K562 (cell line): ENCODE measurements around the gene TTC28.

Source experiments
- ATF3 ChIP-seq, 2 experiments: fragments of 450-650 bp in 1 of 2; sonication (generic) in 1 of 2; formaldehyde crosslinking in 1 of 2; IDR thresholded peaks in 1 of 2; conservative IDR thresholded peaks in 1 of 2; 2 replicates each; pipeline versions ENCODE4 v1.6.1 to v1.8.1; 2016 to 2023; ENCODE audit warnings: mild to moderate bottlenecking in 2 of 2, moderate library complexity in 2 of 2, inconsistent platforms in 1 of 2, missing genetic modification reagents in 1 of 2
- DPF2 ChIP-seq: fragments of 450-650 bp; IDR thresholded peaks from 2 replicates; pipeline ENCODE4 v1.6.1; 2016
- E2F4 ChIP-seq: sonication (generic); formaldehyde crosslinking; IDR thresholded peaks from 2 replicates; pipeline ENCODE4 v1.8.0; 2022; ENCODE audit warnings: mild to moderate bottlenecking, low read depth, missing genetic modification reagents
- EHMT2 ChIP-seq: fragments of 450-650 bp; IDR thresholded peaks from 2 replicates; pipeline ENCODE4 v1.6.1; 2018; ENCODE audit warnings: antibody characterized with exemption
- MTA1 ChIP-seq: fragments of 450-650 bp; IDR thresholded peaks from 2 replicates; pipeline ENCODE4 v1.6.1; 2017; ENCODE audit warnings: borderline replicate concordance
- PKNOX1 ChIP-seq: fragments of 450-650 bp; IDR thresholded peaks from 2 replicates; pipeline ENCODE4 v1.6.1; 2016
- RAD21 ChIP-seq, 2 experiments: fragments of 250-450 bp in 1 of 2; fragments of 450-650 bp in 1 of 2; sonication (Bioruptor Pico) in 1 of 2; formaldehyde crosslinking in 1 of 2; IDR thresholded peaks in 1 of 2; conservative IDR thresholded peaks in 1 of 2; 2 replicates each; pipeline versions ENCODE4 v1.4.0 to v1.8.0; 2020 to 2022; ENCODE audit warnings: mild to moderate bottlenecking in 2 of 2, moderate library complexity in 1 of 2
- TEAD4 ChIP-seq, 2 experiments: sonication (generic) in 1 of 2; formaldehyde crosslinking in 1 of 2; IDR thresholded peaks; 2 replicates each; pipeline versions ENCODE4 v1.6.1 to v1.8.0; 2012 to 2022; ENCODE audit warnings: borderline replicate concordance in 1 of 2, inconsistent platforms in 1 of 2, low read length in 1 of 2, mild to moderate bottlenecking in 1 of 2, missing genetic modification reagents in 1 of 2

GRCh38 chr22:28728621-28729313, 49.1 kb upstream of the TTC28 start:
- no peak for TF ChIP-seq MTA1
- TF ChIP-seq EHMT2 = no peak
- no peak for TF ChIP-seq TEAD4 (IDR thresholded peaks at IDR 0.05; ENCODE audit: low read length)
- no peak for TF ChIP-seq TEAD4 (CRISPR knock-in tag; IDR thresholded peaks at IDR 0.05; ENCODE audit: borderline replicate concordance)
- TF ChIP-seq RAD21 (CRISPR knock-in tag; conservative IDR thresholded peaks at IDR 0.05 in 1 of 2, IDR thresholded peaks at IDR 0.05 in 1 of 2) = no peak
- no peak for TF ChIP-seq E2F4
- TF ChIP-seq DPF2 = no peak
- no peak for TF ChIP-seq ATF3 (IDR thresholded peaks at IDR 0.05)
- no peak for TF ChIP-seq ATF3 (CRISPR knock-in tag; conservative IDR thresholded peaks at IDR 0.05)
- no peak for TF ChIP-seq PKNOX1
